ENCODE data around the gene COL8A2.

GRCh38 chr1:36148821-36149236 lies 23.8 kb upstream of the COL8A2 start:
- TF ChIP-seq POLR2A (IDR thresholded peaks at IDR 0.05; ENCODE audit: low read length) = no peak
- no peak for TF ChIP-seq GATA1 (IDR thresholded peaks at IDR 0.05; ENCODE audit: low read depth, low read length)
